NCI-H2171 treated with DMSO at 0.1 percent for 48 hours (cell line): Measurements from ENCODE around the gene MFAP5.
"Not testable (repeated sequence)": the region's sequence is repeated elsewhere in the genome, so short reads cannot be mapped to it uniquely, and the experiment has no call there.

Experiments
- DNase-seq: peaks from one replicate; lab custom pipeline; 2025; lab: John Stamatoyannopoulos, UW

MFAP5 gene

DNA sequence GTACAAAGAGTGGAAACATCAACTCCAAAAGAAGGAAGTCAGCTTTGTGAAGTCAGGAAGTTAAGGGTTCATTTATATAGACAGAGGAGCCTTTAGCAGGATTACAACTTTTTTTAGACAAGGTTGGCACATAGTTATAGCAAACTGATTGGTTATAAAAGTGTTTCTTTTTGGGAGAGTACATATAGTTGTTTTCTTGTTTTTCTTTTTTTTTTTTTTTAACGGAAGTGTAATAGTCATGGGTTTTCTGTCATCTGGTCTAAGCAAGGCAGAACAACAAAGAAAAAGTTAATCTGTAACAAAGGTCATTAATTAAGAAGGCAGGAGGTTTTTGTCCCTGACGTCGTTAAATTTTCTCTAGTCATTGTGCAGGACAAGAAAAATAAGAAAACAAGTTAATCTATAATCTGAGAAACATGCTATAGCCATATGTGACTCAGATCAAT lies 13.0 kb upstream of the MFAP5 start:
- DNase-seq: no peak

DNA sequence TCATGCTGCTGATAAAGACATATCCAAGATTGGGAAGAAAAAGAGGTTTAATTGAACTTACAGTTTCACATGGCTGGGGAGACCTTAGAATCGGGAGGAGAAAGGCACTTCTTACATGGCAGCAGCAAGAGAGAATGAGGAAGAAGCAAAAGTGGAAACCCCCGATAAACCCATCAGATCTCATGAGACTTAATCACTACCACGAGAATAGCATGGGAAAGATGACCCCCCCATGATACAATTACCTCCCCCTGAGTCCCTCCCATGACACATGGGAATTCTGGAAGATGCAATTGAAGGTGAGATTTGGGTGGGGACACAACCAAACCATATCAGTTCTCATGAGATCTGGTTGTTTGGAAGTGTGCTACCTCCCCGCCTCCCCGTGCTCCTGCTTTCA lies 9.8 kb upstream of the MFAP5 start:
- no peak for DNase-seq

DNA sequence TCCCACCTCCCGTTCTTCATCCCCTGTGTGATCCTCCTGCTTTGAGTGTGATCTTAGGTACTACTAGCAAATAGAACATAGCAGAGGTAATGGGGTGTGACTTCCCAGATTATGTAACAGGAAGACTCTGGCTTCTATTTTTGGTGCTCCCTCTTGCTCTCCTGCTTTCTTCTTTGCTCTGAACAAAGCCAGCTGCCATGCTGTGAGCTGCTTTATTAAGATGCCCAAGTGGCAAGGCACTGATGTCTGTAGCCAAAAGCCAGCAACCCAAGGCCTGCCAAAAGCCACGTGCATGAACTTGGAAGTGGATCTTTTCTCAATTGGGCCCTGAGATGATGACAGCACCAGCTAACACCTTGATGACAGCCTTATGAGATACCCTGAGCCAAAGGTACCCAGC lies 5.8 kb upstream of the MFAP5 start:
- no peak for DNase-seq

DNA sequence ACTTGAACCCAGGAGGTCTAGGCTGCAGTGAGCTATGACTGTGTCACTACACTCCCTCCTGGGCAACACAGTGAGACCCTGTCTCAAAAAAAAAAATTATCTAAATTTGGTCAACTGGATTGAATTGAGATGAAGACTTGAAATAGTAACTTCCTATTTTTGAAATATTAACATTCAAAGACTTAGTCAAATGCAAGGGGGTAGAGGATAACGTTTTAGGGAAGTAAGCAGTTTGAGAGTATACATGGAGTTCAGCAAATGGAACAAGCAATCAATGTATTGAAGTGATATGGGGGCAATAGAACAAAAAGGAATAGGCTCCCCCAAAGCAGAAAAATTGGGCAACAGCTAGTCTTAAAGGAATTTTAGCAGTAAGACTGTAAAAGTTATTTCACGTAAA lies 4.6 kb upstream of the MFAP5 start:
- DNase-seq: no peak

DNA sequence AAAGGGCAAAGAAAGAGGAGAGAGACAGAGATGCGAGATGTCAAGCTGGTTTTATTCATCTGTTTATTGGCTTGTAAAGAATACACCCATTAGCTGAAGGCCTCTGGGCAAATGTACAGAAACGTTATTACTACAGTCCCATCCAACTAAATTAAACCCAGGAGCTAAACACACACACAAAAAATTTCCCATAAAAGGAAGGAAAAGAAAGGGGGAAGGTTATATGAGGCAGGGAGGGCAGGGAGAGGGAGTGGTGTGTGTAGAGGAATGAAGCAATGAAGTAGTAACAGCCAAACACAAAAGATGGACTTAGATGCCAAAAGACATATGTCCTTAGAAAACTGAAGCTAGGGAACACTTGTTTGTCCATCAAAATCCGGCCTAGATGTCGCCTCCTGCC lies 3.1 kb upstream of the MFAP5 start:
- no peak for DNase-seq

DNA sequence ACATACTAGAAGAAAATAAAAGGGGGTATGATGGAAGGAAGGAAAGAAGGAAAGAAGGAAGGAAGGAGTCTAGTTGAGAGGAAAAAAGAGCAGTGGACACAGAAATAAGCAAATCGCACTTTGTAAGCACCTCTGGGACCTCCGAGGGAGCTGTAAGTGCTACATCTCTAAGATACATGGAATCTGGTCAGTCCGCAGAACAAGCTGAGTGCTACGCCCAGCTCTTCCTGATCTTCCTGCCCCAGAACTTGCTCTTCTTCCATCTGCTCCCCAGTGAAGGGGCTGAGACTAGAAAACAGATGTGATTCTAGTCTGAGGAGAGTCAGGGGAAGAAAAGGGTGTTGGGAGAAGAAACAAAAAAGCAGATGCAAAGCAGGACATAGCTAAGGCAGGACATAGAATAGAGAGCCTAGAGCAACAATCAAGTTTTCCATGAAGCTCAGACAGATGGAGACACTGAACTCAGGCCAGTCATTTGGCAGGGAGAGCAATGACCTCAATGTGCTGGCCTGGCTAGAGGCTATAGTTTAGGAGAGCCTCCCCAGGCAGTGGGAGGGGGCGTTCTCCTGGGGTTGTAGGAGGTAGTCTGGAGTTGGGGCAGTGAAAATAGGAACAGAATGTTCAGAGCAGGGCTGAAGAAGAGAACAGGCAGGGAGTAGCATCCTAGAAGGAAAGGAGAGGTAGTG lies 1.7 kb upstream of the MFAP5 start:
- DNase-seq: no peak

DNA sequence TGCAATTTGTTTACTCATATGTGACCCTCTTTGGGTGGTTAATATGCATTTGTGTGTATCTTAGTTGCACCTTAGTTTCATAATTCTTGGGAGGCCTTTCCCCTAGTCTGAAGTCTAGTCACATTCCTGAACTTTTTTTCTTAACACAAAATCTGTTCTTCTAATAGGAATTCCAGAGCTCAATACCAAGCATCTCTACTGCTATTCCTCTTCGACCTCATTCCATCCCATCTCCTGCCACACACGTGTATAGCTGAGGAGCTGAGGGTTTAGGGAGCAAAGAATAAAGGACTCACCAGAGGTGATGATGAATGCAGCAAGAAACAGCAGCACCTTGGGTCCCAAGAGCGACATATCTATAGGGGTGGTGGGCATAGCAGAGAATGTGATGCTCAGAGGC lies 875 bp downstream of the MFAP5 start:
- no peak for DNase-seq

DNA sequence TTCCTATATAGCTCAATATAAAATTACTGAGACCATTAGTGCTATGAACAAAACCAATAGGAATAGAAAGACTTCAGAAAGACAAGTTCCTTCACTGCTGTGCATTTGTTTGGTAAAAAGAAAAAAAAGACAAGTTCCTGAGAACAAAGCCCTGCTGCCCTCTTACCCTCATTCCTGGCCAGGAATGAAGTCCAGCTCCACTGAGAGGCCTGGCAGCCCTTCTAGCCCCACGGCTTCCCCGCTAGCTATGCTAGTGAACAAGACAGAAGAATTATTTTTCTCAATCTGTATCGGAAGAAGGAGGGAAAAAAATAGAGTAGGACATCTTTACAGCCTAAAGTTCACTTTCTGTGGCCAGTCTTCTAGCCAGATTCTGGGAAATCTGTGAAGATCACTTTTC lies 1.6 kb downstream of the MFAP5 start:
- DNase-seq: no peak

DNA sequence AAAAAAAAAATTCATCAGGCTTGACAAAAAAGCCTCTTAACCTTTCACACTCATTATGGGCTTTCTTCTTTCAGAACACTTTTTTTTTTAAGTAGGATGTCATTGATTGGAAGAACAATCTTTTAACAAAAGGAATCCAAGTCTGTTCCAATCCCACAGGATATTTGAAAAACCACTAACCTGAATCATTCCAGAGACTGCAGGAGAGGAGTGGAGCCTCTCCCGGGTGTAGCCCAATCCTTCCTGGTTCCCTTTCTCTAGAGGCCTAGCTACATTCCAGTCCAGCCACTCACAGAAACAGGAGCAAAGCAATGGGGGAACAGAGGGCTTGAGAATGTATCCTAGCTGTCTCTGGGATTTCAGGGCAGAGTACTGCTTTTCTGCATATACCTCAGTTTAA lies 4.3 kb downstream of the MFAP5 start:
- DNase-seq: no peak

DNA sequence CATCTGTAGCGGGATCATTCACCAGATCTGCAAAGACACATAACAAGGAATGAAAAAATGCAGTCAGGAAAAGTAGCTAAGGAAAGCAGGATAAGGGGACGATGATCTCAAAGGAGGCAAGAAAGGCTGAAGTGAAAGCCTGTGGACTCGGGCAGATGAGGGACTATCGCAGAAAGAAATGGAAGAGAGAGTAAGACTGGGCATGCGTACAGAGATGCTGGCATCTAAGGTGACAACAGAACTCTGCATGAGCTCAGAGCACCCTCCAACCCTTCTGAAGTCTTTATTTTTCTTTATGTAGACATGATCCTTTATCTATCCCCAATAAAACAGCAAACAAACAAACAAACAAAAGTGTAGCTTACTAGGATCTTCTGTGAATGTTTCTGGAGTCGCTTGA lies 7.2 kb downstream of the MFAP5 start:
- no peak for DNase-seq

DNA sequence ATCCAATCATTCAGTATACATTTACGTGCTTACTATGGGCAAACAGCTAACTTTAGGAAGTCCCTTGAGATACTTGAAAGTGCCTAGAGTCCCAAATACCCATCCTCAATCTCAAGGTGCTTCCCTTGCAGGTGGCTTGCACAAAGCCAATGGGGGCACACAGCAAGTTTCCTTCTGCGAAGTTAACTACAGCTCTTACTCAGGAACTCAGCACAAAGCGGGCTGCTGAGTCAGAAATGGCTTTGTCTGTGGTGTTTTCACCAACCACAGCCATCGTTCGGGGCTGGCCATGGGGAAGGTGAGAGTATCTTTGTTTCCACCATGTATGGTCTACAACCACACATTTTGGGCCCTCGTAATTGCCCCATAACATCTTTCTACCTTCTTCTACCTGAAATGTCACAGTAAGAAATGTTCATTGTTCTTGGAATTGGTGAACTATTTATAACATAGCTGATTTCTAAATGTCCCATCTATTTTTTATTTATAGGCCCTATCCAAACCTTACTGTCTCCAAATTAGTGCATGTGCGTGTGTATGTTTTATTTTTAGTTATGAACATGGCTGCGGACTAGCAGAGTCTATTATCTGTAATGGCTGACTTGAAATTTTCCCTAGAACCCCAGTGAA lies 13.9 kb downstream of the MFAP5 start:
- DNase-seq: no peak

DNA sequence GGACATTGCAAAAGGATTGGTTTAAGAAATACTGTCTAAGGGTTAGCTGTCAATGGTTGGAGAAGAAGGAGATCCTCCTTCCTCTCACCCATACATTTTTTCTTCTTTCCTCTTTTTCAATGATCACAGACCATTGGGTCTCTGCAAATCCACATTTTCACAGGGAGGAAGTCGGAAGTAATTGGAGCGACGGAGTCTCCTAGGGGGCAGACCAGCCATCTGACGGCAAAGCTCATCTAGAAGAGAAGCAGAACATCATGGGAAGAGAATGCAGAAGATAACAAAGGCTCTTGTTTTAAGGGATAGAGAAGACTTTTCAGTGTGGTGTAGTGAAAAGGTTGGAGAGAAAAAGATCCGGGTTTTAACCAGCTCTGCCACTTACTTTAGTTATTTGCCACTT lies 14.7 kb downstream of the MFAP5 start:
- no peak for DNase-seq

DNA sequence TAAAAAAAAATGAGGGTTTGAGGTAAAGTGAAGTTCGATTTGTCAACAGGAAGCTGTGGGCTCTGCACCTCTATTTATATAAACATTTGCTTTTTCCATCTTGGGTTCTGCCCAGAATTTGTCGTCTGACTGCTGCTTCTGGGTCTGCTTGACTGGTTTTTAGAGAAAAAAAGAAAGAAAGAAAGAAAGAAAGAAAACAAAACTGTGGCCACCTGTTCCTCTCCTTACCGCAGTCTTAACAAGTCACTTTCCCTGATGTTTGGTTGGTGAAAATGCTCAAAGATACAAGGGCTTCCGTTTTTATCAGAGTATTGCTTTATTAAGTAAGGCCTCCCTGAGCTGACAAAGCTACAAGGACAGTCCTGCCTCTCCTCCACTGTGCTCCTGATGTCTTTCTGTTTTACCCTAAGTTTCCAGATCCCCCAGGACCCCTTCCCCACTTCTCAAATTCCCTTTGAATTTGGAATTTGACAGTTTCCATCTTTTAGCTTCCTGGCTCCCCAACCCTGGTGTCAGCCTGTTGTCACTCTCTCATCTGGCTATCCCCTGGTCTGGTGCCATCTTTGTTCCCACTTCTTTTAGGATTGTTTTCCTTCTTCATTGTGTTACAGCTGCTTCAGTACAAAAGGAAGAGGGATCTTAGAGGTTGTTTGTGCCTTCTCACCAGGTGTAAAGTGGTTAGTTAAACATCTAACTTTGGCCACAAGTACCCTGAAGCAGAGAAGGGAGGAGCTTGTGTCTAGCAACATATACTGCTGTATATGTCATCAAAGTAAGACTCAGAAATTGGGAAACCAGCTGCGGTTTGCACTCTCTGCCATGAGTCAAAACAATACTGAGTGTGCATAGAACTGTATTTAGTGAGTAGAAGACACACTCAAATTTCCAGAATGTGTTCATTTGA lies 18.0 kb downstream of the MFAP5 start:
- no peak for DNase-seq

DNA sequence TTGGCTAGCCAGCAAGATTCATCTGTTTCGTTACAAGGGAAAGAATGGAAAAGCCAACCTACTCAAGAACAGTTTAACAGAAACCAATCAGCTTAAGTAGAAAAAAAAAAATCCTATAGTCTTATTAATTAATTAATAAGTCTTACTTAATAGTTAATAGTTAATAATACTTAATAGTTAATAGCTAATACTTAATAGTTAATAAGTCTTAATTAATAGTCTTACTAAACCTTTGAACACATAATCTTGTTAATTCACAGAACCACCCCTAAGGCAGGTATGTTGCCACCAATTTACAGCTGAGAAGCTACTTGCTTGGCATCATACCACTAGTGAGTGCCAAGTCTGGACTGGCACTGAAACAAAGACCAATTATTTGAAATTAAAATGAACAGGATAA lies 19.9 kb downstream of the MFAP5 start:
- DNase-seq: no peak

DNA sequence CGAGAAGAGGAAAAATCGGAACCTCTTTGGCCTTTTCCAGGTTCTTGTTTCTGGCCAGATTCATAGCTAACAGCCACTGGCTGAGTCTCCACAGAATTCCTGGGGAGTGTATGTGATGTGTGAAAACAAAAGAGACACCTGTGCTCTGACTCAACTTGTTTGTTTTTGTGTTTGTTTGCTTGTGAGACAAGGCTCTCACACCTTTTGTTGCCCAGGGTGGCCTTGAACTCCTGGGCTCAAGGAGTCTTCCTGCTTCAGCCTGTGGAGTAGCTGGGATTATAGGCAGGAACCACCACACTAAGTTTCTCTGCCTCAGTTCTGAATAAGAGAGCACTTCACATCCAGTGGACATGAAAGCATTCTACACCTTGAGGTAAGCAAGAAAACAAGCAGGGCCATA lies 22.7 kb downstream of the MFAP5 start:
- no peak for DNase-seq

DNA sequence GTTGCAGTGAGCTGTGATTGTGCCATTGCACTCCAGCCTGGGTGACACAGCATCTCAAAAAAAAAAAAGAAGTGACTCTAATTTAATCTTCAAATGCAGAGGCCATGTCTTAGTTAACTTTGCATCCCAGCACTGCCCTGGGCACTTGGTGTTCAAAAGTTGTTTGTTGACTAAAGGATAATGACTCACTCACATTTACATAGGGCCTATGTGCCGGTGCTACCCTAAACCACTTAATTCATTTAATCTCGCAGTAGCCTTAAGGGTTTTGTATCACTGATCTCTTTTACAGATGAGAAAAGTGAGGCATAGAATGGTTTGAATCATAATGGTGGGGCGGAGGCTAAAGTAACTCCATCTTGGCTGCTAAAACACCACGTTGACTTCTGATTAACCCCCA lies 23.7 kb downstream of the MFAP5 start:
- no peak for DNase-seq

DNA sequence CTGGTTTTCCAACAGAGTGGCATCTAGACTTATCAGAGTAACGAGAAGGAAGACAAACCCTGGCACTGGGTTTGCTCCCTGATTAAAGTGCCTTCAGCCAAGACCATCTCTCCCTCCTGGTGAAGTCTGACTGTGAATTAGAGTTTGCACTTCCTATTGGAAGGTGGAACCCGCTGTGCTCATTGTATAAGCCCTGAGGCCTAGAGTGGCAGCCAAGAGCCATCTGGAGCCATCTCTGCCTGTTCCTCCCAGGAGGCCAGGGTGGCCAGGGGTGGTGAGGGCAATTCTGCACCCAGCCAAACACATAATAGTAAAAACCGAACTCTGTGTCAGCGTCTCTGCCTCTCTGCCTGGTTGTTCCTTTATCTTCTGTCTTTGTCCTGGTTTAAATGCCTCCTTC lies 25.0 kb downstream of the MFAP5 start:
- DNase-seq: no peak

DNA sequence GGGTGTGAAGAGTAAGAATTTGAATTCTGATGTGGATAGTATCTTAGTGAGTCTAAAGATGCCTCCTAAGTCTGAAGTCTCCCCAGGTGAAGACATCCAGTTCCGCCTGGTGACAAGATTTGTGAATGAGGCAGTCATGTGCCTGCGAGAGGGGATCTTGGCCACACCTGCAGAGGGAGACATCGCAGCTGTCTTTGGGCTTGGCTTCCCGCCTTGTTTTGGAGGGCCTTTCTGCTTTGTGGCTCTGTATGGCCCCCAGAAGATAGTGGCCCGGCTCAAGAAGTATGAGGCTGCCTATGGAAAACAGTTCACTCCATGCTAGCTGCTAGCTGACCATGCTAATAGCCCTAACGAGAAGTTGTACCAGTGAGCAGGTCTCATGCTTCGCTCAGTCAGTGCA lies 25.4 kb downstream of the MFAP5 start:
- DNase-seq: no peak

DNA sequence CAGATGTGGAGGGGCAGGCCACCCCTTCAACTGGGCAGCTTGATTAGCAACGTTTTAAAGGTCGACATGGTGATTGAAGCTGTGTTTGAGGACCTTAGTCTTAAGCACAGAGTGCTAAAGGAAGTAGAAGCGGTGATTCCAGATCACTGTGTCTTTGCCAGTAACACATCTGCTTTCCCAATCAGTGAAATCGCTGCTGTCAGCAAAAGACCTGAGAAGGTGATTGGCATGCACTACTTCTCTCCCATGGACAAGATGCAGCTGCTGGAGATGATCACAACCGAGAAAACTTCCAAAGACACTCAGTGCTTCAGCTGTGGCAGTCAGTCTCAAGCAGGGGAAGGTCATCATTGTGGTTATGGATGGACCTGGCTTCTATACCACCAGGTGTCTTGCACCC lies 26.0 kb downstream of the MFAP5 start:
- DNase-seq: no peak

DNA sequence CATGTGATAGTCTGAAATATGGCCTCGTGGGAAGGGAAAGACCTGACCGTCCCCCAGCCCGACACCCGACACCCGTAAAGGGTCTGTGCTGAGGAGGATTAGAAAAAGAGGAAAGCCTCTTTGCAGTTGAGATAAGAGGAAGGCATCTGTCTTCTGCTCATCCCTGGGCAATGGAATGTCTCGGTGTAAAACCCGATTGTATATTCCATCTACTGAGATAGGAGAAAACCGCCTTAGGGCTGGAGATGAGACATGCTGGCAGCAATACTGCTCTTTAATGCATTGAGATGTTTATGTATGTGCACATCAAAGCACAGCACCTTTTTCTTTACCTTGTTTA lies 26.6 kb downstream of the MFAP5 start:
- not testable (repeated sequence) for DNase-seq

DNA sequence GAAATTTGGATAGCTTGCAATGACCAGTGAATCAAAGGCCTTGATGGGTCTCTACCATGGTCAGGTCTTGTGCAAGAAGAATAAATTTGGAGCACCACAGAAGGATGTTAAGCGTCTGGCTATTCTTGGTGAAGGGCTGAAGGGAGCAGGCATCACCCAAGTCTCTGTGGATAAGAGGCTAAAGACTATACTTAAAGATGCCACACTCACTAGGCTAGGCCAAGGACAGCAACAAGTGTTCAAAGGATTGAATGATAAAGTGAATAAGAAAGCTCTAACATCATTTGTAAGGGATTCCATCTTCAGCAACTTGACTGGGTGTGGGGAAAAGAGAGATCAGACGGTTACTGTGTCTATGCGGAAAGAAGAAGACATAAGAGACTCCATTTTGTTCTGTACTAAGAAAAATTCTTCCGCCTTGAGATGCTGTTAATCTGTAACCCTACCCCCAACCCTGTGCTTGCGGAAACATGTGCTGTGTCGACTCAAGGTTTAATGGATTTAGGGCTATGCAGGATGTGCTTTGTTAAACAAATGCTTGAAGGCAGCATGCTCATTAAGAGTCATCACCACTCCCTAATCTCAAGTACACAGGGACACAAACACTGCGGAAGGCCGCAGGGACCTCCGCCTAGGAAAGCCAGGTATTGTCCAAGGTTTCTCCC lies 27.2 kb downstream of the MFAP5 start:
- DNase-seq: not testable (repeated sequence)

DNA sequence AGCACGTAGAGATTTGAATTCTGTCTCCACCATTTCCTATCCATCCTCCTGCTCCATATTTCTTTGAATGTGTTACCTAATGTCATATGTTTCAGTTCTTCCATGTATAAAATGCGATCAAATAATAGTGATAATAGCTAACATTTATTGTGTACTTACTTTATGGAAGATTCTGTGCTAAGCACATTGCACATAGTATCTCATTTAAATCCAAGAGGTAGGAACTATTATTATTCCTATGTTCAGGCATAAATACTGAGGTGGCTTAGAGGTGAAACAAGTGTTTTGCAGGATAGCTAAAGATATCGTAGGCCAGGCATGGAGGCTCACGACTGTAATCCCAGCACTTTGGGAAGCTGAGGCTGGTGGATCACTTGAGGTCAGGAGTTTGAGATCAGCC lies 32.5 kb downstream of the MFAP5 start:
- no peak for DNase-seq
